NCI-H526 (cell line): Measurements from ENCODE around the gene SMYD4.

Experiments used
- DNase-seq, 2 experiments: peaks; one replicate each; lab custom pipeline; 2025; lab: John Stamatoyannopoulos, UW

Gene SMYD4

GRCh38 chr17:1732241-1732832 lies 97.4 kb downstream of the SMYD4 start:
- DNase-seq: no peak

- DNase-seq: no peak
These were observed 98.6 kb downstream of the SMYD4 start for GRCh38 chr17:1731194-1731506.

DNA sequence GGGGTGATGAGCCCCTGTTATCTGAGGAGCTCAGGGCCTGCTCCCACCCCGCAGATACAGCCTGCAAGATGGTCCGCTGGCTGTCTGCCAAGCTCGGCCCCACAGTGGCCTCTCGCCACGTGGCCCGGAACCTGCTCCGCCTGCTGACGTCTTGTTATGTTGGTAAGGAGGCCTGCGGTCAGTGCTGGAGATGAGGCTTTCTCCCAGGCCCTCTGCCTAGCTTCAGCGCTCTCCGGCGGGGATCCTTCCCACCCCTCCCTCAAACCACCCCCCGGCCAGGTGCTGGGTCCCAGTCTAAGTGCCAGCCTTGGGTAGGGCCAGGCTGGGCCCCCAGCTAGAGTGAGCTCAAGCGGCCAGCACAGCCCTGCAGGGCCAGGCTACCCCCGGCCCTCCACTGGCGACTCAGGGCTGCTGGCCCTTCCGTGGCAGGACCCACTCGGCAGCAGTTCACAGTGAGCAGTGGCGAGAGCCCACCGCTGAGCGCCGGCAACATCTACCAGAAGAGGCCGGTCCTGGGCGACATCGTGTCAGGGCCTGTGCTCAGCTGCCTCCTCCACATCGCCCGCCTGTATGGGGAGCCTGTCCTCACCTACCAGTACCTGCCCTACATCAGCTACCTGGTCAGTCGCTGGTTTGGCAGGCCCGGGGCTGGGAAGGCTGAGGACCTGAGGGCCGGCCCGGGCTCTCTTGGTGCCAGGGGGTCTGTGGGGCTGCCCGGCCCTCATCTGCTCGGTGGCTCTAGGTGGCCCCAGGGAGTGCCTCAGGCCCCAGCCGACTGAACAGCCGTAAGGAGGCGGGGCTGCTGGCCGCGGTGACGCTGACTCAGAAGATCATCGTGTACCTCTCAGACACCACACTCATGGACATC lies 99.1 kb downstream of the SMYD4 start:
- no peak for DNase-seq

DNA sequence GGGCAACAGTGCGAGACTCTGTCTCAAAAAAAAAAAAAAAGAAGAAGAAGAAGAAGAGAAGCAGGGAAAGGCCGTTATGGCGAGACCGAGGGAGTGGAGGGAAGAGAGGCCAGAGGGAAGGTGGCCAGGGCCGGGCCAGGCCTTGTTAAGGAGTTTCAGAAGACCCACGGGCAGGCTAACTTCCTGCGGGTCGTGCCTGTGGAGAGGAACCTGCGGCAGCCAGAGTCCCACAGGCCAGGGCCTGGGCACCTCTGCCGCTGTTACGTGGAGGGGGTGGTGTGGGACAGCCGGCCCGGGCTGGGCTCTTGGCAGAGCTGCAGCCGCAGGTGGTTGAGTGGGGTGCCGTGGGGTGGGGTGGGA lies 99.8 kb downstream of the SMYD4 start:
- no peak for DNase-seq
